Pancreas (tissue), 10 donors: ENCODE results near the gene DPYSL3. TPM values are rescaled to one million over a fixed set of nuclear protein-coding genes. Genes with fewer than 3 reads are reported as not detected.
"Not testable (repeated sequence)": the region's sequence is repeated elsewhere in the genome, so short reads cannot be mapped to it uniquely, and the experiment has no call there.

Experiments used
- ATAC-seq, 4 donors: fragments of 200-7000 bp; cut with Tn5 transposase; one replicate each; pipeline versions ENCODE4 v1.8.0 to v1.9.1; 2020; ENCODE audit warnings: mild to moderate bottlenecking in 4 of 4, moderate library complexity in 4 of 4
- DNase-seq, 6 donors: peaks; one replicate each; pipeline ENCODE4 v3.0.0-alpha.2; 2020
- FAIRE-seq: peaks from 2 replicates; lab custom pipeline; 2012; peaks lifted over from hg19 to GRCh38; lab: Jason Lieb, UNC
- H3K27ac ChIP-seq, 4 donors: fragments of 200-600 bp; sonication (generic); 1 replicate in 3 of 4; 2 replicates in 1 of 4; pipeline versions ENCODE4 v1.5.0 to v1.8.0; 2020
- H3K27me3 ChIP-seq, 4 donors: fragments of 200-600 bp; one replicate each; pipeline ENCODE4 v1.8.0; 2021
- H3K36me3 ChIP-seq, 3 donors: fragments of 200-600 bp; sonication (generic) in 1 of 3; one replicate each; pipeline versions ENCODE4 v1.5.0 to v1.8.0; 2020 to 2021
- H3K4me1 ChIP-seq, 3 donors: fragments of 200-600 bp; one replicate each; pipeline ENCODE4 v1.8.0; 2021
- H3K4me3 ChIP-seq, 4 donors: fragments of 200-600 bp; sonication (generic) in 2 of 4; one replicate each; pipeline versions ENCODE4 v1.5.0 to v1.8.0; 2020 to 2021
- H3K9me3 ChIP-seq, 4 donors: fragments of 200-600 bp; one replicate each; pipeline ENCODE4 v1.8.0; 2021
- CTCF ChIP-seq, 4 donors: fragments of 200-600 bp; sonication (generic) in 3 of 4; IDR thresholded peaks; one replicate each; pipeline versions ENCODE4 v1.5.0 to v1.8.0; 2021; ENCODE audit warnings: antibody characterized with exemption in 4 of 4
- WGBS, 2 donors: extraction: QIAGEN DNeasy Blood & Tissue Kit; methylation state at CpG; one replicate each; pipeline ENCODE4 v1.1.7; 2013; 5-methylcytosine and 5-hydroxymethylcytosine counted together
- intact Hi-C, 3 donors: fragments of 100-400 bp; cut with DNase I; formaldehyde crosslinking; loops; one replicate each; pipeline versions ENCODE4 v1.11.1 to v1.14.2; 2022
- polyA plus RNA-seq, 2 donors: library from polyadenylated mRNA; stranded (reverse); fragments of 200-250 nt; gene quantifications; one replicate each; pipeline ENCODE4 v1.2.3, GENCODE V29; 2013
- total RNA-seq, 6 donors: library from RNA; stranded (reverse); fragmentation: NEBNext Ultra II Directional in 4 of 6; extraction: Animal tissue kit (Norgen Biotek cat#: 25700) in 4 of 6; gene quantifications; one replicate each; pipeline versions ENCODE4 v1.2.1 to v1.2.4, GENCODE V29; 2021 to 2023
- donor health status: healthy with polysubstance abuse.
- donor health status: DM: no; HTN: no; CAD: no; lungs with moderate emphysema.
- donor health status: DM: no; HTN: no; CAD: no.
- donor health status: control.
- donor health status: control.
- donor health status: Bipolar disorder and iron deficiency.
- donor health status: DM: yes; HTN: yes; CAD: no.
- donor health status: DM: no; HTN: no; CAD: no.
- donor health status: DM: no; HTN: no; CAD: no.
- donor health status: DM: yes; HTN: yes; CAD: no.

Gene DPYSL3
- total and polyA plus RNA-seq, 8 donors, result 1.7 to 18.4 (median 5.0) TPM

GRCh38 chr5:147375151-147375550 lies 134.7 kb downstream of the DPYSL3 start:
- Histone ChIP-seq H3K4me1 (no peaks in the 10 kb centered on the region), H3K27me3 (no peaks in the 10 kb centered on the region), H3K9me3 (no peaks in the 10 kb centered on the region), H3K4me3 (no peak overlapping the region), H3K36me3 (no peaks in the 10 kb centered on the region), H3K27ac (no peak overlapping the region)
- 86 to 87% methylated on average over 5 of the region's 5 CpGs for WGBS, 2 donors
- intact Hi-C loops, result loop anchor here in 1 of 3 donors (10.0 kb wide), 1 partner anchor 150 kb away; no protein-coding TSS in a partner anchor
- ATAC-seq (no peak), DNase-seq (no peak), FAIRE-seq (no peak)
- TF ChIP-seq CTCF (IDR thresholded peaks at IDR 0.05), result no peak

GRCh38 chr5:147373328-147373727 lies 136.5 kb downstream of the DPYSL3 start:
- no peak overlapping the region for H3K27ac ChIP-seq
- intact Hi-C loops, result loop anchor here in 1 of 3 donors (10.0 kb wide), 1 partner anchor 149 kb away; no protein-coding TSS in a partner anchor
- H3K36me3 ChIP-seq, result no peaks in the 10 kb centered on the region
- no peaks in the 10 kb centered on the region for H3K27me3 ChIP-seq
- no peak for ATAC-seq
- DNase-seq, result no peak
- FAIRE-seq, result no peak
- no peaks in the 10 kb centered on the region for H3K9me3 ChIP-seq
- H3K4me3 ChIP-seq, result no peak overlapping the region
- 89 to 94% methylated on average over 3 of the region's 3 CpGs for WGBS, 2 donors
- no peak for TF ChIP-seq CTCF (IDR thresholded peaks at IDR 0.05)
- H3K4me1 ChIP-seq, result no peaks in the 10 kb centered on the region

- Histone ChIP-seq H3K9me3 (no peaks in the 10 kb centered on the region), H3K4me3 (no peak overlapping the region), H3K4me1 (no peaks in the 10 kb centered on the region), H3K36me3 (no peaks in the 10 kb centered on the region), H3K27me3 (no peaks in the 10 kb centered on the region), H3K27ac (no peak overlapping the region)
- DNase-seq (no peak), ATAC-seq (no peak), FAIRE-seq (no peak)
- WGBS, 2 donors, result 98% methylated on average over 1 of the region's 1 CpG
- TF ChIP-seq CTCF (IDR thresholded peaks at IDR 0.05), result no peak
- intact Hi-C loops, result loop anchor here in 1 of 3 donors (10.0 kb wide), 1 partner anchor 147 kb away; no protein-coding TSS in a partner anchor
Measured at GRCh38 chr5:147372191-147372590, 137.7 kb downstream of the DPYSL3 start.

- H3K36me3 ChIP-seq, result no peaks in the 10 kb centered on the region
- TF ChIP-seq CTCF (IDR thresholded peaks at IDR 0.05), result no peak
- FAIRE-seq (no peak), ATAC-seq (no peak), DNase-seq (no peak)
- no peak overlapping the region for H3K27ac ChIP-seq
- no peaks in the 10 kb centered on the region for H3K9me3 ChIP-seq
- H3K27me3 ChIP-seq, result no peaks in the 10 kb centered on the region
- no peaks in the 10 kb centered on the region for H3K4me1 ChIP-seq
- no peak overlapping the region for H3K4me3 ChIP-seq
- intact Hi-C loops, result loop anchor here in 1 of 3 donors (10.0 kb wide), 1 partner anchor 146 kb away; no protein-coding TSS in a partner anchor
Measured at GRCh38 chr5:147371290-147371689, 138.6 kb downstream of the DPYSL3 start.

GRCh38 chr5:147369742-147370374 lies 140.0 kb downstream of the DPYSL3 start:
- intact Hi-C loops, result loop anchor here in 2 of 3 donors (10.0 kb wide), 1 partner anchor 145 kb away; no protein-coding TSS in a partner anchor
- Histone ChIP-seq H3K4me1 (no peaks in the 10 kb centered on the region), H3K4me3 (no peak overlapping the region), H3K9me3 (no peaks in the 10 kb centered on the region), H3K27ac (no peak overlapping the region), H3K27me3 (no peaks in the 10 kb centered on the region), H3K36me3 (no peaks in the 10 kb centered on the region)
- DNase-seq (no peak), FAIRE-seq (peak; percentile 23), ATAC-seq (peak in 3 of 4 donors; percentile 80 to 86 (median 80))
- WGBS, 2 donors, result 14 to 33% methylated on average over 2 of the region's 2 CpGs
- peak in 3 of 4 donors; percentile 33 to 47 (median 33) for TF ChIP-seq CTCF (IDR thresholded peaks at IDR 0.05)

GRCh38 chr5:147367381-147367780 lies 142.5 kb downstream of the DPYSL3 start:
- not testable (repeated sequence) for H3K27me3 ChIP-seq, H3K36me3 ChIP-seq, DNase-seq, H3K4me1 ChIP-seq, FAIRE-seq, H3K27ac ChIP-seq, H3K9me3 ChIP-seq, H3K4me3 ChIP-seq, ATAC-seq
- 84 to 92% methylated on average over 6 of the region's 6 CpGs for WGBS, 2 donors
- intact Hi-C loops, result loop anchor here in 1 of 3 donors (10.0 kb wide), 1 partner anchor 143 kb away; no protein-coding TSS in a partner anchor
